NCI-H2196 treated with DMSO at 0.1 percent for 48 hours (cell line): Measurements from ENCODE around the gene CAPG.
"Not testable (repeated sequence)": the region's sequence is repeated elsewhere in the genome, so short reads cannot be mapped to it uniquely, and the experiment has no call there.

Source experiments
- DNase-seq: peaks from one replicate; lab custom pipeline; 2025; ENCODE audit not compliant: unreplicated experiment; lab: John Stamatoyannopoulos, UW

The CAPG gene

GRCh38 chr2:85397925-85398331 lies 12.2 kb downstream of the CAPG start:
- DNase-seq = no peak

DNA sequence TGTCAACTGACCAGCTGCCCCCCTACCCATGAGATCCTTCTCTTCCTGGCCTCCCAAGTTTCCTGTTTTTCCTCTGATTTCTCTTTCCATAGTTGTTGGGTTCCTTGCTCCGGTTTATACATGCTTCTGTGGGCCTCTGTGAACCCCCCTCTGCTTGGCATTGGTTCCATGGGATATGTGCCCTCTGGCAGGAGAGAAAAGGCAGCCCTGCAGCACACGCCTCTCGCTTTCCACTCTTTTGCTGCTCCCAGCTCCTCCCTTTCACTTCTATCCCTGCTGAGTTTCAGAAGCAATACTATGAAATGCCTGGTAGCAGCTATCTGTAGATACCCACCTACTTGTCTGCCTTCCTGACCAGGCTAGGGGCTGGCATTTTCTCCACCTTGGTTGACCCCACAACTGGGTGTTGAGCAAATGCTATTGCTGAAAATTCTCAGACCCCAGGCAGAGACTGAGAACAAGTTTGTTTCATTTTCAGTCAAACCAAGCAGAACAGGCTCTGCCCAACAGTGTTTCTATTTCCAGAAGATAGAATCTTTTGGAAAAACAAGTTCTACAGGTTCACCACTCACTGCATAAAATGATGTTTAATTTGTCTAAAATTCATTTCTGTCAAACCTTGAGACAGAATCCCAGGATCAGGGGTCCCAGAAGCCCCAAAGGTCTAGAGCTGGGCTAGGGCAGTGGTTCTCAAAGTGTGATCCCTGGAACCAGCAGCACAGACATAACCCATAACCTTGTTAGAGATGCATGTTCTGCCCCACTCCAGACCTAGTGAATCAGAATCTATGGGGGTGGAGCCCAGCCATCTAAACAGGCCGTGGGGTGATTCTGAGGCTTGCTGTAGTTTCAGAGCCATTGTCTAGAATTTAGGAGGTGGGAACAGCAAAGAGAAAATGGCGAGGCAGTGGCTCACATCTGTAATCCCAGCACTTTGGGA lies 13.4 kb downstream of the CAPG start:
- no peak for DNase-seq

GRCh38 chr2:85395912-85396475 lies 14.2 kb downstream of the CAPG start:
- DNase-seq = no peak

GRCh38 chr2:85394976-85395375 lies 15.2 kb downstream of the CAPG start:
- DNase-seq = no peak

DNA sequence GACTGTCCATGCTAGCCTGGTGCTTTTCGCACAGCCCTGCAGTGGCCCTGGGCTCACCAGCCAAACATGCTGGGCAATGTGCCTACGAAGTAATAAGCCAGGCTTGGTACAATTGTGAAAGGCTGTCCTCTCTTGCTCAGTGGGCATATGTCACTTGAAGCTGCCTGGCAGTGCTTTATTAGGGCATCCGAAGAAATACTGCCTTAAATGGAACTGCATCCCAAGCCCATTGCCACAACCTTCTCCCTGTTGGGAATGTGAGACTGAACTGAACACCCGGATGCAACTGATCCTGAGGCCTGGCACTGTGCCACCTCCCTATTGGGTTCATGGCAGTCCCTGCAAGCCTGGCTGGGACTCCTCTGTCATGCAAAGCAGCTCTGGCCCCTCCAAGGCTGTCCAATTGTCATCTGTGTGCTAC lies 15.9 kb downstream of the CAPG start:
- no peak for DNase-seq

DNA sequence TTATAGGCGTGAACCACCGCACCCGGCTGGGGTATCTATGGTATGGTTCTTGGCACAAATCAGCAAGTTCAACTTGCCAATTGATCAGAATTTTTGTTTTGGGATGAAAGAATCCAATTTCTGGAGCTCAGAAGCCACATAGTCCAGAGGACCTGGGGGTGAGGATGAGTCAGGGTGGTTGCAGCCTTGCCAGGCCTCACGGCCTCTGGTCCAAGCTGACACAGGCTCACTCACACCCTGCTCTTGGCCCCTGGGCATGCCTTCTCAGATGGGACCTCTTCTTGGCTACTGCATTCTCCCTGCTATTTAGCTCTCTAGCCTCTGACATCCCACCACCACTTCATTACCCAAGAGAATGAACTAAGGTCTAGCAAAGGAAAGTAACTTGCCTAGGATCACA lies 16.3 kb downstream of the CAPG start:
- no peak for DNase-seq

DNA sequence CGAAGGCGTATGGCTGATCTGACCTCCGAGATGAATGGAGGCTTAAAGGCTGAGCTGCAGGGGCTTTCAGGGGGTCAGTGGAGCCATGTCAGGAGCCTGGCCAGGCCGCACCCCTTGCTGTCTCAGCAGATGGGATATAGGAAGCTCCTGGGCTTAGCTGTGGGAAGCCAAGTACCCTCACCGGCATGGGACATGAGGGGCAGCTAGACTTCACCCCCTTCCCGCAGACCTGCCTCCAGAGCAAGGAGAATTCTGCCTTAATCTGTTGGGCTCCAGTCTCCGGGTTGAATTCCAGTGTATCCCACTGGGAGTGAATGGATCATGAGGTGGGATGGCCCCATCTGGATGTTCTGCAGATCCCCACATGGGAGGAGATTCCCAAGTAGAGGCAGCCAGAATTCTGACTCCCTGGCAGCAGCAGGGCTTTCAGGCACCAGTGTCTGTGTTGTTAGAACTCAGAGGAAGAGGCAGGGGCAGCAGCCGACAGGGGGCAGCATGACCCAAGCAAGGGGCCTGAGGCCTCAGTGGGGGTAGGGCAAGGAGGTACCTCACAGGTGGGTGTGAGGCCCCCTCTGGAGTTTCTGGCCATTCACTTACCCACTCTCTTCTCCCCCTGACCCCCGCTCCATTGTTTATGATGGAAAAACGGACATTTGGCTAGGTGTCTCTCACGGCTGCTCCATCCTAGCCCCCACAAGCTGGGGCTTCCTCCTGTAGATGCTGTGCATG lies 19.1 kb downstream of the CAPG start:
- DNase-seq = no peak

DNA sequence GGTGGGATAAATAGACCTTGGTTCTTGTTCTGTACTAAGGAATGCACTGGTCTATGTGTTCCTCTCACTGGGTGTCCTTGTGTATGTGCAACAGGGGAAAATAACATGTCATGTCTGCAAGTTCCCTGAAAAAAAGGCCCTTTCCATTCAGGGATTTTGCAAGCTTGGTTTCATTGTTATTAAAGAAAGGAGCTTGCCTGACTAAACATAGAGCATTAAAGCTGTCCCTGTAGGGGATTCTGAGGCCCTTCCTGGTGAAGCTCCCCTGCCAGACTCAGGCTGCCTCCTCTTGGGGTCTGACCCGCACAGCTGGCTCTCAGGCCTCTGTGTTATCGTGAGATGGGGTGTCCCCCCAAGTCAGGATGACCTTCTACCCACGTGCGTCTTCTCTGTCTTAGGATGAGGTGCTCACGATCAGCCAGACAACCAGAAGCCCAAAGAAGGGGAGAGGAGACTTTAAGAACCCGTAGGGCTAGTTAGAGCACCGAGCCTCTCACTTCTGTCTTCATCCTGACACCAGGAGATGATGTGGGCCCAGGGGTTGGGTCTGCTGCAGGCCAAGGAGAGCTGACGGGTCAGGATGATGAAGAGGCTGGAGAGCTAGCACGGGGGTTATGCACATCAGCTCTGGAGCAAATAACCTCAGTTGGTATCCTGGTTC lies 21.2 kb downstream of the CAPG start:
- no peak for DNase-seq

DNA sequence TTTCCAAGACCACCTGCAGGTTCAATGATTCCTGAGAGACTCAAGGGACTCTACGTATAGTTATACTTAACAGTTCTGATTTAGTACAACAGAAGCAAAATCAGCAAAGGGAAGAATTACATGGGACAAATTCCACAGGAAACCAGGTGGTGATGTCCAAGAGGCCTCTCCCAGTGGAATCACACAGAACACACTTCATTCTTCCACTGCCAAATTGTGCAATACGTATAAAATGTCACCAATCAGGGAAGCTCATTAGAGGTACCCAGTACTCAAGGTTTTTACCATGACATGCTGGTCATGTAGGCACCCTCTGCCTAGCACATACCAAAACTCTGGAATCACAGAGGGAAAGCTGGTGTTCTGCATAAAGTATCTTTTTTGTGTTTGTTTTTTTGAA lies 22.4 kb downstream of the CAPG start:
- no peak for DNase-seq

GRCh38 chr2:85385746-85386145 lies 24.4 kb downstream of the CAPG start:
- DNase-seq = no peak

DNA sequence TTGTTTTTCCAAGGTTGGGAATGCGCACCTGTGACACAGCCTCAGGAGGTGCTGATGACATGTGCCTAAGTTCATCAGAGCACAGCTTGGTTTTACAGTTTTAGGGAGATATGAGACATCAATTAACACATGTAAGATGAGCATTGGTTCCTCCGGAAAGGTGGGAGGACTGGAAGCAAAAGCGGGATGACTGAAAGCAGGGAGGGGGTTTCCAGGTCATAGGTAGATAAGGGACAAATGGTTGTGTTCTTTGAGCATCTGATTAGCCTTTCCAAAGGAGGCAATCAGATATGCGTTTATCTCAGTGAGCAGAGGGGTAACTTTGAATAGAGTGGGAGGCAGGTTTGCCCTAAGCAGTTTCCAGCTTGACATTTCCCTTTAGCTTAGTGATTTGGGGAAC lies 26.3 kb downstream of the CAPG start:
- DNase-seq = no peak

- DNase-seq = not testable (repeated sequence)
Measured at GRCh38 chr2:85383151-85383550, 27.0 kb downstream of the CAPG start.

DNA sequence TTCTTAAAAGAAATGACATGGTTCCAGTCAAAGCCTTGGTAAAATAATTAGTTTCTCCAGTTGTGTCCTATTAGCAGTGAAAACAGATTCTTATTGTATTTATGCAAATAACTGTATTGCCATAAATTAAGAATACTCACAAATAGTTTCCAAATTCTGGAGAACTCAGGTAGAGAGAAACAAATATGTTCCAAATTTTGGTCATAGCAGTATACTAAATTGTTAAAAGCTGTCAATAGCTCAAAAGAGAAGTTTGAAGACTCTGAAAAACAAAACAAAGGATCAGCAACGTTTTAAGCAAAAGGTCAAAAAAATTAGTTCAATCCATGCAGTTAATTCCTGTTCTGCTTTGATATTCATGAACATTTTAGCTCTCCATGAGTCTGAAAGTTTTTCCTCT lies 30.1 kb downstream of the CAPG start:
- DNase-seq = no peak

DNA sequence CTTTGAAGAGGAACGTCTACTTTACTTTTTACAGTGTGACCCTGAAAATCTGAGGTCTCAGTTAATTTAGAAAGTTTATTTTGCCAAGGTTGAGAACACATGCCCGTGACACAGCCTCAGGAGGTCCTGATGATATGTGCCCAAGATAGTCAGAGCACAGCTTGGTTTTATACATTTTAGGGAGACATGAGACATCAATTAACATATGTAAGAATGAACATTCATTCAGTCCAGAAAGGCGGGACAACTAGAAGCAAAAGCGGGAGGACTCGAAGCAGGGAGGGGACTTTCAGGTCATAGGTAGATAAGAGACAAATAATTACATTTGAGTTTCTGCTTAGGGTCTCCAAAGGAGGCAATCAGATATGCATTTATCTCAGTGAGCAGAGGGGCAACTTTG lies 31.9 kb downstream of the CAPG start:
- DNase-seq = no peak

DNA sequence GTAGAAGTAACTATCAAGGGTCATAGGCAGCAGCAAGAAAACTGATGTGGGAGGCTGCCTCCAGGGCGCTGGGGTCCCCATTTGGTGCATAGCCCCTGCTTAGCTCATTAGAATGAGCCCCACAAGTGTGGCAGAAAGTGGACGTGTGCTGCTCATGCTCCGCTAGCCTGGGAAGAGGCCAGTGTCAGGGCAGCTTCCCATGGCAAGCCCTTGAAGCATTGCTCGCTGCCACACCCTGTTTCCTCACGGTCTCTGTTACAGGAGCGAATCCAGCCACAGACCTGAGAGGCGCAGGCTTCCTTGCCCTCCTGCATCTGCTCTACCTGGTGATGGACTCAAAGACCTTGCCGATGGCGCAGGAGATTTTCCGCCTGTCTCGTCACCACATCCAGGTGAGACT lies 33.1 kb downstream of the CAPG start:
- no peak for DNase-seq

GRCh38 chr2:85376291-85377065 lies 33.7 kb downstream of the CAPG start:
- DNase-seq = no peak

GRCh38 chr2:85371045-85371444 lies 39.1 kb downstream of the CAPG start:
- DNase-seq = no peak

GRCh38 chr2:85369500-85369899 lies 40.7 kb downstream of the CAPG start:
- DNase-seq = no peak

- no peak for DNase-seq
Measured at GRCh38 chr2:85368921-85369320, 41.2 kb downstream of the CAPG start.

GRCh38 chr2:85367180-85367579 lies 43.0 kb downstream of the CAPG start:
- no peak for DNase-seq
